ENCODE results near the gene REM2. TPM values are rescaled to one million over a fixed set of nuclear protein-coding genes. Genes with fewer than 3 reads are reported as not detected.

The REM2 gene
- total RNA-seq, 4 donors from 2014 or later: 0.26 to 0.66 (median 0.38) TPM

DNA sequence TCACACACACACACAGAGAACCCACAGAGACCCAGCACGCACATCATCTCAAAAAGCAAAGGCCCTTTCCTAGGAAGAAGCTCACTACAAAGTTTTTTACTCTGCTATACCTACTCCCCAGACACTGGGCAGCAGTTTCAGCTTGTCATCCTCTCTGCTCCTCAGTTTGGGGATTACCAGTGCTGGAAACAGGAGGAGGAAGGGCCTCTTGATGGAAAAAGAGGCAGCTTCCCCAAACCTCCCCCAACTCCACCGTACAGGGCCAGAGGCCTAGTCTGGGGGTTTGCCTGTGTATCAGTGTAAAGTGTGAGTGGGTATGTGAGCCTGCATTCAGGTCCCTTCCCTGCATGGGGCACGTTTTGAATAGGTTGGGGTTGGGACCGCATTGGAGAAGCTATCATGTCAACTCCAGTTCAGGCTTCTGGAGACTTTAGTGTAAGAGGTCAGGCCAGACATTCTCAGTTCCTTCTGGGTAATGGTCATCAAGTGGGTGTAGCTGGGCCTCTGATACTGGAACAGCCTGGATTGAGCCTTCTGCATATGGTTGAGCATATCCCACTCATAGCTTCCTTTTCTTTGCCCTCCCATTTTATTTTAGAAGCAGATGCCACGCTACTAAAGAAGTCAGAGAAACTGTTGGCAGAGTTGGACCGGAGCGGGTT lies 1.2 kb downstream of the REM2 start:
- no peak overlapping the region for H3K27ac ChIP-seq (replicated peaks in 1 of 4)
- H3K36me3 ChIP-seq: peaks cover 0 to 7% (median 6%) of the 10 kb centered on the region in 4 donors
- 90% methylated on average over 7 of the region's 7 CpGs for WGBS
- H3K4me1 ChIP-seq: peaks cover 20 to 42% (median 34%) of the 10 kb centered on the region in 4 donors
- intact Hi-C loops (cut with DNase I): no loop called here
- H3K4me3 ChIP-seq: no peak overlapping the region
- H3K27me3 ChIP-seq: peaks cover 0 to 5% (median 0%) of the 10 kb centered on the region in 4 donors
- no peak for DNase-seq (ENCODE audit: extremely low spot score)
- TF ChIP-seq EP300 (IDR thresholded peaks at IDR 0.05): no peak
- TF ChIP-seq POLR2A (IDR thresholded peaks at IDR 0.05; ENCODE audit: low read depth): no peak
- no peak for TF ChIP-seq POLR2AphosphoS5 (IDR thresholded peaks at IDR 0.05)
- TF ChIP-seq, protein P1, sequence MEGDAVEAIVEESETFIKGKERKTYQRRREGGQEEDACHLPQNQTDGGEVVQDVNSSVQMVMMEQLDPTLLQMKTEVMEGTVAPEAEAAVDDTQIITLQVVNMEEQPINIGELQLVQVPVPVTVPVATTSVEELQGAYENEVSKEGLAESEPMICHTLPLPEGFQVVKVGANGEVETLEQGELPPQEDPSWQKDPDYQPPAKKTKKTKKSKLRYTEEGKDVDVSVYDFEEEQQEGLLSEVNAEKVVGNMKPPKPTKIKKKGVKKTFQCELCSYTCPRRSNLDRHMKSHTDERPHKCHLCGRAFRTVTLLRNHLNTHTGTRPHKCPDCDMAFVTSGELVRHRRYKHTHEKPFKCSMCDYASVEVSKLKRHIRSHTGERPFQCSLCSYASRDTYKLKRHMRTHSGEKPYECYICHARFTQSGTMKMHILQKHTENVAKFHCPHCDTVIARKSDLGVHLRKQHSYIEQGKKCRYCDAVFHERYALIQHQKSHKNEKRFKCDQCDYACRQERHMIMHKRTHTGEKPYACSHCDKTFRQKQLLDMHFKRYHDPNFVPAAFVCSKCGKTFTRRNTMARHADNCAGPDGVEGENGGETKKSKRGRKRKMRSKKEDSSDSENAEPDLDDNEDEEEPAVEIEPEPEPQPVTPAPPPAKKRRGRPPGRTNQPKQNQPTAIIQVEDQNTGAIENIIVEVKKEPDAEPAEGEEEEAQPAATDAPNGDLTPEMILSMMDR (IDR thresholded peaks at IDR 0.05): no peak
- no peaks in the 10 kb centered on the region for H3K9me3 ChIP-seq

DNA sequence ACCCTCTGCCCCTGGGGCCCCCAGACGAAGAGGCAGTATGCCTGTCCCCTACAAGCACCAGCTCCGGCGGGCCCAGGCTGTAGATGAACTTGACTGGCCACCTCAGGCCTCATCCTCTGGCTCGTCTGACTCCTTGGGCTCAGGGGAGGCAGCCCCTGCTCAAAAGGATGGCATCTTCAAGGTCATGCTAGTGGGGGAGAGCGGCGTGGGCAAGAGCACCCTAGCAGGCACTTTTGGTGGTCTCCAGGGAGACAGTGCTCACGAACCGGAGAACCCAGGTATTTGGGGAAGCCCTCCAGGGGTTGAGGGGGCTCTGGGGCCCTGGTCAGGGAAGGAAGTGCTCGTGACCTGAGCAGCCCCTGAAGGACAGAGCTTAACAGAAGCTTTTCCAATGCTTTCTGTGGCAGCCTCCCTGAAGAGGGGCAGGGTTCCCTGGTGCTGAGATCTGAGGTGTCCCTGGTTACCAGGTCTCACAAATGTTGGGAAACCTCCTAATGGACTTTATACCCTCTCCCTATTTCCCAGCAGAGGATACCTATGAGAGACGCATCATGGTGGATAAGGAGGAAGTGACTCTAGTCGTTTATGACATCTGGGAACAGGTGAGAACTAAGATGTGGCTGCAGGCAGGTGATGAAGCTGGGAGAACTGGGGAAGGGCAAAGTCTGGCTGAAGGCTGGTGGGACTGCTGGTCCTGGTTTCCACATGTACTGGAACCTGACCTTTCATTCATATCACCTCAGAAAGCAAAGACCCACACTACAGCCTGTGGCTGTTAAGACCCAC lies 1.9 kb downstream of the REM2 start:
- WGBS: 96% methylated on average over 10 of the region's 11 CpGs
- Histone ChIP-seq H3K9me3 (no peaks in the 10 kb centered on the region), H3K36me3 (peaks cover 0 to under 1% (median 0%) of the 10 kb centered on the region in 4 donors), H3K27ac (replicated peaks in 1 of 4) (no peak overlapping the region), H3K4me1 (peaks cover 20 to 42% (median 34%) of the 10 kb centered on the region in 4 donors), H3K4me3 (no peak overlapping the region), H3K27me3 (peaks cover 0 to 5% (median 0%) of the 10 kb centered on the region in 4 donors)
- intact Hi-C loops (cut with DNase I): no loop called here
- no peak for DNase-seq (ENCODE audit: extremely low spot score)
- no peak for TF ChIP-seq POLR2A (IDR thresholded peaks at IDR 0.05; ENCODE audit: low read depth)
- TF ChIP-seq, protein P1 (IDR thresholded peaks at IDR 0.05): no peak
- no peak for TF ChIP-seq POLR2AphosphoS5 (IDR thresholded peaks at IDR 0.05)
- TF ChIP-seq EP300 (IDR thresholded peaks at IDR 0.05): no peak

DNA sequence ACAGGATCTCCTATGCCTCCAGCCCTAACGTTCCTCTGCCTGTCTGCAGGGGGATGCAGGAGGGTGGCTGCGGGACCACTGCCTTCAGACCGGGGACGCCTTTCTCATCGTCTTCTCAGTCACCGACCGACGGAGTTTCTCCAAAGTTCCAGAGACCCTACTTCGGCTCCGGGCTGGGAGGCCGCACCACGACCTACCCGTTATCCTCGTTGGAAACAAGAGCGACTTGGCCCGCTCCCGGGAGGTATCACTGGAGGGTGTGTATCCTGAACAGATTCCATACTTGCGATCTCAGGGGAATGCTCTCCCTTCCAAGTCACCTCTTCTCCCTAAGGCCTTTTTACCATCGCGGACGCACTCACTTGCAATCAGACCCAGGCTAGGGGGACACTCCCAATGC lies 3.0 kb downstream of the REM2 start:
- TF ChIP-seq POLR2AphosphoS5 (IDR thresholded peaks at IDR 0.05) (no peak), EP300 (IDR thresholded peaks at IDR 0.05) (no peak)

DNA sequence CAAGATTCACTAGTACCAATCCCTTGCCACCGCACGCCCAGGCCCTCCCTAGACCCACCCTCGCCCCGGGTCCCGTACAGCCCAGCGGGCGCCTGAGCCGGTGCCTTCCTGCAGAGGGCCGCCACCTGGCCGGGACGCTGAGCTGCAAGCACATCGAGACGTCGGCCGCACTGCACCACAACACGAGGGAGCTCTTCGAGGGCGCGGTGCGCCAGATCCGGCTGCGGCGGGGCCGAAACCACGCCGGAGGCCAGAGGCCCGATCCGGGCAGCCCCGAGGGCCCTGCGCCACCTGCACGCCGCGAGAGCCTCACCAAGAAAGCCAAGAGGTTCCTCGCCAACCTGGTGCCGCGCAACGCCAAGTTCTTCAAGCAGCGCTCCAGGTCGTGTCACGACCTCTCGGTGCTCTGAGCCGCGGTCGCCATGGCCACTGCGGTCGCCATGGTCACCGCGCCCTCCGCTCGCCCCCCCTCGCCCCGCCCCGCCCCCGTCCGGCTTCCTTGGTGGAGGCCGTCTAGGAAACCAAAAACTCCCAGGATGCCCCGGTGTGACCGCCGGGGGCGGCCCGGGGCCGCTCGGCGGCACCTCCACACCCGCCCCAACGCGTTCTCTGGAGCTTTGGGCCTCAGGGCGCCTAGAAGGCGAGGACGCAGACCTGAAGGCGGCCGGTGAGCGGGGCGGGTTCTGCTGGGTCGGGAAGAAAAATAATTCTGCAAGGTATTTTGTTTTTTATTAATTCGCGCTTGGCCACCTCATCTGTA lies 3.7 kb downstream of the REM2 start:
- peak overlapping the region; percentile 38 to 75 (median 55) for H3K27ac ChIP-seq (replicated peaks in 1 of 4)
- no peak for TF ChIP-seq POLR2A (IDR thresholded peaks at IDR 0.05; ENCODE audit: low read depth)
- TF ChIP-seq POLR2AphosphoS5 (IDR thresholded peaks at IDR 0.05): peak in 1 of 2 donors; percentile 44
- TF ChIP-seq EP300 (IDR thresholded peaks at IDR 0.05): no peak
- TF ChIP-seq, protein P1 (IDR thresholded peaks at IDR 0.05): peak in 1 of 3 experiments; percentile 8
- H3K9me3 ChIP-seq: no peaks in the 10 kb centered on the region
- peaks cover 20 to 42% (median 34%) of the 10 kb centered on the region in 4 donors for H3K4me1 ChIP-seq
- peak overlapping the region; percentile 57 to 74 (median 59) for H3K4me3 ChIP-seq
- WGBS: under 1% methylated on average over 24 of the region's 77 CpGs
- intact Hi-C loops (cut with DNase I): no loop called here
- DNase-seq (ENCODE audit: extremely low spot score): no peak
- H3K27me3 ChIP-seq: peaks cover 0 to 5% (median 0%) of the 10 kb centered on the region in 4 donors
- no peaks in the 10 kb centered on the region for H3K36me3 ChIP-seq

More for the DNA sequence above, 3.0 kb downstream of the REM2 start:
- DNase-seq (ENCODE audit: extremely low spot score): no peak
- intact Hi-C loops (cut with DNase I): no loop called here
- WGBS: 92% methylated on average over 21 of the region's 21 CpGs
- Histone ChIP-seq H3K27me3 (peaks cover 0 to 5% (median 0%) of the 10 kb centered on the region in 4 donors), H3K36me3 (no peaks in the 10 kb centered on the region), H3K4me1 (peaks cover 20 to 42% (median 34%) of the 10 kb centered on the region in 4 donors), H3K4me3 (peak overlapping the region in 2 of 4 donors; percentile 57 to 74), H3K27ac (replicated peaks in 1 of 4) (no peak overlapping the region), H3K9me3 (no peaks in the 10 kb centered on the region)

Data from esophagus muscularis mucosa (tissue), 4 donors.